ENCODE measurements around the gene TECR.

Gene TECR

DNA sequence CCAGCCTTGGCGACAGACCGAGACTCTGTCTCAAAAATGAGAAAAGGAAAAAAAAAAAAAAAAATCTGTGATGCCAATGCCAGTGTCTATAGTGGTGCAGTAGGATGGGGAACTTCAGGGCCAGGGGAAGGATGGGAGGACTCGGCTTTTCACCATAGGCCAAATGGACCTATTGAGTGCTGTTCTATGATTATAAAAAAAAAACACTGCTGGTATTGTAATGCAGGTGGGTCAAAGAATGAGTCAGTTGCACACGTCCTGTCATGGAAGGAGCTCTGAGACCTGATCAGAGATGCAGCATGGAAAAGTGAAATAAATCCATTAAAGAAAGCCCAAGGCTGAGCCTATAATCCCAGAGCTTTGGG is 18.2 kb upstream of the TECR start:
- Histone ChIP-seq H3K27me3 (ENCODE audit: insufficient read depth, low read length, poor library complexity, severe bottlenecking) (no peaks in the 10 kb centered on the region), H3K4me3 (ENCODE audit: low read length, poor library complexity, severe bottlenecking) (no peak overlapping the region), H3K9me3 (ENCODE audit: insufficient read depth, low read depth, low read length) (no peaks in the 10 kb centered on the region), H3K36me3 (ENCODE audit: insufficient read depth, low read length) (peaks cover 29% of the 10 kb centered on the region; the same call in 1 of the 2 replicates), H3K4me1 (ENCODE audit: insufficient read depth, low read length, poor library complexity, severe bottlenecking) (peaks cover 50% of the 10 kb centered on the region), H3F3A (ENCODE audit: low read depth) (peaks cover 4% of the 10 kb centered on the region; the same call in 1 of the 2 replicates), H2AFZ (ENCODE audit: low read length) (no peak overlapping the region), H3K9ac (ENCODE audit: low read depth, low read length, poor library complexity, severe bottlenecking) (no peak overlapping the region), H3K9me2 (replicated peaks; ENCODE audit: low read depth, low read length) (no peaks in the 10 kb centered on the region), H4K20me1 (ENCODE audit: insufficient read depth, low read length, poor library complexity, severe bottlenecking) (peaks cover 26% of the 10 kb centered on the region), H3K4me2 (ENCODE audit: low read depth, low read length, poor library complexity, severe bottlenecking) (no peak overlapping the region), H3K79me2 (ENCODE audit: insufficient read depth, low read length) (peaks cover 33% of the 10 kb centered on the region)
- TF ChIP-seq EZH2phosphoT487 (IDR thresholded peaks at IDR 0.05; ENCODE audit: borderline replicate concordance): no peak
- TF ChIP-seq, protein P1, sequence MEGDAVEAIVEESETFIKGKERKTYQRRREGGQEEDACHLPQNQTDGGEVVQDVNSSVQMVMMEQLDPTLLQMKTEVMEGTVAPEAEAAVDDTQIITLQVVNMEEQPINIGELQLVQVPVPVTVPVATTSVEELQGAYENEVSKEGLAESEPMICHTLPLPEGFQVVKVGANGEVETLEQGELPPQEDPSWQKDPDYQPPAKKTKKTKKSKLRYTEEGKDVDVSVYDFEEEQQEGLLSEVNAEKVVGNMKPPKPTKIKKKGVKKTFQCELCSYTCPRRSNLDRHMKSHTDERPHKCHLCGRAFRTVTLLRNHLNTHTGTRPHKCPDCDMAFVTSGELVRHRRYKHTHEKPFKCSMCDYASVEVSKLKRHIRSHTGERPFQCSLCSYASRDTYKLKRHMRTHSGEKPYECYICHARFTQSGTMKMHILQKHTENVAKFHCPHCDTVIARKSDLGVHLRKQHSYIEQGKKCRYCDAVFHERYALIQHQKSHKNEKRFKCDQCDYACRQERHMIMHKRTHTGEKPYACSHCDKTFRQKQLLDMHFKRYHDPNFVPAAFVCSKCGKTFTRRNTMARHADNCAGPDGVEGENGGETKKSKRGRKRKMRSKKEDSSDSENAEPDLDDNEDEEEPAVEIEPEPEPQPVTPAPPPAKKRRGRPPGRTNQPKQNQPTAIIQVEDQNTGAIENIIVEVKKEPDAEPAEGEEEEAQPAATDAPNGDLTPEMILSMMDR (conservative IDR thresholded peaks at IDR 0.05; ENCODE audit: low read length): no peak

DNA sequence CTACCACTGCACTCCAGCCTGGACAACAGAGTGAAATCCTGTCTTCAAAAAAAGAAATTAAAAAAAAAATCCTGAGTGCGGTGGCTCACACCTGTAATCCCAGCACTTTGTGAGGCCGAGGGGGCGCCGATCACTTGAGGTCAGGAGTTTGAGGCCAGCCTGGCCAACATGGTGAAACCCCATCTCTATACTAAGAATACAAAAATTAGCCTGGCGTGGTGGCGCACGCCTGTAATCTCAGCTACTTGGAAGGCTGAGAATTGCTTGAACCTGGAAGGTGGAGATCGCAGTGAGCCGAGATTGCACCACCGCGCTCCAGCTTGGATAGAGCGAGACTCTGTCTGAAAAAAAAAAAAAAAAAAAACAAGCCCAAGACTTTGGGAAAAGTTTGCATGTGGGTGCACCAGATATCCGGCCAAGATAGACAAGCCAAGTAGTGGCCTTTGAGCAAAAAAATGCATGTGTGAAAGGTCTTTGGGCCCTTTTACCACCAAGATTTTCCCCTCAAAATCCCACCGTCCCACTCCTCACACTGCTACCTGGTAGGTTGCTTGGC is 16.9 kb upstream of the TECR start:
- H3K9me2 ChIP-seq (replicated peaks; ENCODE audit: low read depth, low read length): no peaks in the 10 kb centered on the region
- no peak overlapping the region for H2AFZ ChIP-seq (ENCODE audit: low read length)
- peaks cover 47% of the 10 kb centered on the region for H3K4me1 ChIP-seq (ENCODE audit: insufficient read depth, low read length, poor library complexity, severe bottlenecking)
- H3K79me2 ChIP-seq (ENCODE audit: insufficient read depth, low read length): peaks cover 46% of the 10 kb centered on the region
- H3K9ac ChIP-seq (ENCODE audit: low read depth, low read length, poor library complexity, severe bottlenecking): peak overlapping the region; percentile 2
- H3K9me3 ChIP-seq (ENCODE audit: insufficient read depth, low read depth, low read length): no peaks in the 10 kb centered on the region
- H3K27me3 ChIP-seq (ENCODE audit: insufficient read depth, low read length, poor library complexity, severe bottlenecking): no peaks in the 10 kb centered on the region
- H4K20me1 ChIP-seq (ENCODE audit: insufficient read depth, low read length, poor library complexity, severe bottlenecking): peaks cover 39% of the 10 kb centered on the region
- TF ChIP-seq EZH2phosphoT487 (IDR thresholded peaks at IDR 0.05; ENCODE audit: borderline replicate concordance): no peak
- TF ChIP-seq, protein P1 (conservative IDR thresholded peaks at IDR 0.05; ENCODE audit: low read length): no peak
- peaks cover 4% of the 10 kb centered on the region; the same call in 1 of the 2 replicates for H3F3A ChIP-seq (ENCODE audit: low read depth)
- no peak overlapping the region for H3K4me3 ChIP-seq (ENCODE audit: low read length, poor library complexity, severe bottlenecking)
- peaks cover 32% of the 10 kb centered on the region; the same call in 1 of the 2 replicates for H3K36me3 ChIP-seq (ENCODE audit: insufficient read depth, low read length)
- no peak overlapping the region for H3K4me2 ChIP-seq (ENCODE audit: low read depth, low read length, poor library complexity, severe bottlenecking)

DNA sequence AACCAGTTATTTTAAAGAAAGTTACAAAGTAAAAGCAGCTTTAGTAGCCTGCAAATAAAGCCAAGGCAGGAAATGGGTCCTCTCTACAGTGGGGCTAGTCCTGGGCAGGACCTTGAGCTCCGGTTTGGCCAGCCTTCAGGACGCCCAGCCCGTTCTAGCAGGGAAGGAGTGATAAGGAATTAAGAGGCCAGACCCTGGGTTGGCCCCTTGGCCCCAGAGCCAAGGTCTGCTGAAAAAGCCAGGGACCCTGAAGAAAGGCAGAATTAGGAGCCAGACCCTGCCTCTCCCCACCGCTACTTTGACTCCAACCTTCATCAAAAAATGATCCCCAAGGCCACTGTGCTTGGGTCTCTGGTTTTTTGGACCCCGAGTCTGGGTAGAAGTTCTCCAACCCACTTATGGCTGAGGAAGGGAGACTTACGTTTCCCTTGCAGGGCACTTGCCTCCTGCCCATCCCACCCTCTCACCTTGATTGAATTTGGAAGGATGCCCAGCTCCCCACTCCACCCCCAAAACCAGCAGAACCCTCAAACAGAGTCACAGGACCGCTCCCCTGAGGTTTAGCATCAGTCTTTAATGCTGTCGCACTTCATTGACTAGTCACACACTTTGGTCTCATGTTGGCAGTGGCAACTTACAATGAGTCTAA is 15.1 kb upstream of the TECR start:
- Histone ChIP-seq H3K9me3 (ENCODE audit: insufficient read depth, low read depth, low read length) (no peaks in the 10 kb centered on the region), H3F3A (ENCODE audit: low read depth) (peaks cover 4% of the 10 kb centered on the region; the same call in 1 of the 2 replicates), H3K36me3 (ENCODE audit: insufficient read depth, low read length) (peaks cover 32% of the 10 kb centered on the region; the same call in 1 of the 2 replicates), H3K9ac (ENCODE audit: low read depth, low read length, poor library complexity, severe bottlenecking) (peak overlapping the region; percentile 92), H3K4me3 (ENCODE audit: low read length, poor library complexity, severe bottlenecking) (peak overlapping the region; percentile 90), H3K4me1 (ENCODE audit: insufficient read depth, low read length, poor library complexity, severe bottlenecking) (peaks cover 49% of the 10 kb centered on the region), H4K20me1 (ENCODE audit: insufficient read depth, low read length, poor library complexity, severe bottlenecking) (peaks cover 40% of the 10 kb centered on the region), H3K27me3 (ENCODE audit: insufficient read depth, low read length, poor library complexity, severe bottlenecking) (no peaks in the 10 kb centered on the region), H3K79me2 (ENCODE audit: insufficient read depth, low read length) (peaks cover 52% of the 10 kb centered on the region), H3K9me2 (replicated peaks; ENCODE audit: low read depth, low read length) (no peaks in the 10 kb centered on the region), H3K4me2 (ENCODE audit: low read depth, low read length, poor library complexity, severe bottlenecking) (peak overlapping the region; percentile 99), H2AFZ (ENCODE audit: low read length) (no peak overlapping the region)
- TF ChIP-seq EZH2phosphoT487 (IDR thresholded peaks at IDR 0.05; ENCODE audit: borderline replicate concordance): no peak
- TF ChIP-seq, protein P1 (conservative IDR thresholded peaks at IDR 0.05; ENCODE audit: low read length): no peak

All from Loucy (cell line).